ENCODE data around the gene ARID1B.

ARID1B gene

DNA sequence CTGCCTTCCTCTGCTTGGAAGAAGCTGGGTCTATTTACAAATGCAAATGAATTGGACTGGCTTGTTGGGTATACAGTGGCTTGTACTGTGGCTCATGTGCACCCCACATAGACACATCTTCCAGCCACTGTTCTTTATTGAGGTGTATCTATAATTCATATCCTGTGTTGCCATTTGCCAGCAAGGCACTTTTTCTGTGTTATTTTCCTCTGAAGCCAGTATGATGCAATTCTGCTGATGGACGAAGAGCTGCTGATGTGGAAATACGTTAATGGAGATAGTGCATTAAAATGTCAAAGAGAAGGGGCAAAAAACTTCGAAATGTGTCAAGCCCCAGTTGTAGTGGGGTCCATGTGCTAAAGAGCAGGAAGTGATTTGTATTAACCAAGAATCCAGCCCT lies 378.6 kb downstream of the ARID1B start:
- peaks cover 4 to 8% of the 10 kb centered on the region in 2 experiments for H3K4me1 ChIP-seq (ENCODE audit: control insufficient read depth in 1 of 2, insufficient read depth in 1 of 2, low read depth in 1 of 2, low read length in 1 of 2)
- no peak overlapping the region for H3K4me3 ChIP-seq (ENCODE audit: low read depth in 1 of 2, low read length in 1 of 2)
- no peaks in the 10 kb centered on the region for H3K9me3 ChIP-seq
- peaks cover 16% of the 10 kb centered on the region for H3K36me3 ChIP-seq
- TF ChIP-seq, protein P1, sequence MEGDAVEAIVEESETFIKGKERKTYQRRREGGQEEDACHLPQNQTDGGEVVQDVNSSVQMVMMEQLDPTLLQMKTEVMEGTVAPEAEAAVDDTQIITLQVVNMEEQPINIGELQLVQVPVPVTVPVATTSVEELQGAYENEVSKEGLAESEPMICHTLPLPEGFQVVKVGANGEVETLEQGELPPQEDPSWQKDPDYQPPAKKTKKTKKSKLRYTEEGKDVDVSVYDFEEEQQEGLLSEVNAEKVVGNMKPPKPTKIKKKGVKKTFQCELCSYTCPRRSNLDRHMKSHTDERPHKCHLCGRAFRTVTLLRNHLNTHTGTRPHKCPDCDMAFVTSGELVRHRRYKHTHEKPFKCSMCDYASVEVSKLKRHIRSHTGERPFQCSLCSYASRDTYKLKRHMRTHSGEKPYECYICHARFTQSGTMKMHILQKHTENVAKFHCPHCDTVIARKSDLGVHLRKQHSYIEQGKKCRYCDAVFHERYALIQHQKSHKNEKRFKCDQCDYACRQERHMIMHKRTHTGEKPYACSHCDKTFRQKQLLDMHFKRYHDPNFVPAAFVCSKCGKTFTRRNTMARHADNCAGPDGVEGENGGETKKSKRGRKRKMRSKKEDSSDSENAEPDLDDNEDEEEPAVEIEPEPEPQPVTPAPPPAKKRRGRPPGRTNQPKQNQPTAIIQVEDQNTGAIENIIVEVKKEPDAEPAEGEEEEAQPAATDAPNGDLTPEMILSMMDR (IDR thresholded peaks at IDR 0.05) = no peak
- H3K27ac ChIP-seq = no peak overlapping the region
- no peaks in the 10 kb centered on the region for H3K27me3 ChIP-seq

DNA sequence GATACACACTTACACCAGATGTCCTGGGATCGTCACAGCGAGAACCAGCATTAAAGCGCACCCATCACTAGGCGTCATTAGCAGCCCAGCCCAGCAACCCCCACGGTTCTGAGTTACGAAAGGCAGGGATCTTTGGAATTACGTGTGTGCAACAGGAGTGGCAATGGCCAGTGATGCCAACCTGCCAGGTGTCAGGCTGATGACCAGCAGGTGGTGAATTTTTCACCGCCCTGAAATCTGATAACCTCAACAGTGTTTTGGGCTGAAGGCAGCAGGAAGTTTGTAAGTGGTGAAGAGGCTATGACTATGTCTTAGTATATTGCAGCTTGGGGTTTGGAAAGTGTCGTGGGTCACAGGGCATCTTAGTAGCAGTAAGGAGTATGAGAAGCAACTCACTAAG lies 380.1 kb downstream of the ARID1B start:
- H3K27ac ChIP-seq = no peak overlapping the region
- peaks cover under 1 to 1% of the 10 kb centered on the region in 2 experiments for H3K4me1 ChIP-seq (ENCODE audit: control insufficient read depth in 1 of 2, insufficient read depth in 1 of 2, low read depth in 1 of 2, low read length in 1 of 2)
- H3K36me3 ChIP-seq = peaks cover 13% of the 10 kb centered on the region
- TF ChIP-seq, protein P1 (IDR thresholded peaks at IDR 0.05) = no peak
- H3K4me3 ChIP-seq (ENCODE audit: low read depth in 1 of 2, low read length in 1 of 2) = no peak overlapping the region
- H3K27me3 ChIP-seq = no peaks in the 10 kb centered on the region
- no peaks in the 10 kb centered on the region for H3K9me3 ChIP-seq

DNA sequence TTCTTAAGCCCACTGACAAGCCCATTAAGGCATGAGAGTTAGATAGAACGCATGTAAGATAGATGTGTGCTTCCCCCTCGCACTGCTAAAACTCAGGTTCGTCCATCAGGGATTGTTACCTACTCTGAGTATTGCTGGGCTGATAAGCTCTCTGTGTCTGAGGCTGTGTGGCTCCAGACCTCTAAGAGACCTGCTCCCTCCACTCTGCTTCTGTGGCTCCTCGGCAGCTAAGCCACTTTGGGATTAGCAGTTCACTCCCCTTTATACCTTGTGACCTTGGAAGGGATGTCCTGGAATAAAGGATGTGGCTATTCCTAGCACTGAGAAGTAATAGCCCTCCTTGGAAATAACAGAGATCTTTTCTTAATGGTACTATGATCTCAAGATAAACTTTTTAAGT lies 381.3 kb downstream of the ARID1B start:
- TF ChIP-seq, protein P1 (IDR thresholded peaks at IDR 0.05) = no peak

DNA sequence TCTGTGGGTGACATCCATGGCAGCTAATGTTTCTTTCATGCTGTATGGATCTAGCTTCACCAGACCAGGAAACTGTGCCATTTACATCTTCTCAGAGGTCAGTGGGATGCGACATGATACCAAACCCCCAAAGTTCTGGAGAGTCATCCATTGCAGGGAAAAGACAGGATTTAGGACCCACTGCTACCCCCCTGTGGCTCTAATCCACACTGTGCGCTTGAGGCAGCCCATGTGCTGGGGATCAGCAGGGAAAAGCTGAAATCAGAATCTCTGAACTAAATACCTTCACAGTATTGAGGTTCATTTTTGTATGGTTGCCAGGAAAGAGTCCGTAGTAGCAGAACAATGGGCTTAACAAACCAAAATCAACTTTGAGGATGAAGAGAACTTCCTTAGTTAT lies 381.7 kb downstream of the ARID1B start:
- no peak overlapping the region for H3K27ac ChIP-seq
- no peaks in the 10 kb centered on the region for H3K4me1 ChIP-seq (ENCODE audit: control insufficient read depth in 1 of 2, insufficient read depth in 1 of 2, low read depth in 1 of 2, low read length in 1 of 2)
- H3K4me3 ChIP-seq (ENCODE audit: low read depth in 1 of 2, low read length in 1 of 2) = no peak overlapping the region
- no peaks in the 10 kb centered on the region for H3K9me3 ChIP-seq
- no peaks in the 10 kb centered on the region for H3K27me3 ChIP-seq
- TF ChIP-seq, protein P1 (IDR thresholded peaks at IDR 0.05) = no peak
- H3K36me3 ChIP-seq = peaks cover 13% of the 10 kb centered on the region

More for the DNA sequence above, 381.3 kb downstream of the ARID1B start:
- Histone ChIP-seq H3K27ac (no peak overlapping the region), H3K9me3 (no peaks in the 10 kb centered on the region), H3K4me1 (ENCODE audit: control insufficient read depth in 1 of 2, insufficient read depth in 1 of 2, low read depth in 1 of 2, low read length in 1 of 2) (no peaks in the 10 kb centered on the region), H3K4me3 (ENCODE audit: low read depth in 1 of 2, low read length in 1 of 2) (no peak overlapping the region), H3K27me3 (no peaks in the 10 kb centered on the region), H3K36me3 (peaks cover 13% of the 10 kb centered on the region)

DNA sequence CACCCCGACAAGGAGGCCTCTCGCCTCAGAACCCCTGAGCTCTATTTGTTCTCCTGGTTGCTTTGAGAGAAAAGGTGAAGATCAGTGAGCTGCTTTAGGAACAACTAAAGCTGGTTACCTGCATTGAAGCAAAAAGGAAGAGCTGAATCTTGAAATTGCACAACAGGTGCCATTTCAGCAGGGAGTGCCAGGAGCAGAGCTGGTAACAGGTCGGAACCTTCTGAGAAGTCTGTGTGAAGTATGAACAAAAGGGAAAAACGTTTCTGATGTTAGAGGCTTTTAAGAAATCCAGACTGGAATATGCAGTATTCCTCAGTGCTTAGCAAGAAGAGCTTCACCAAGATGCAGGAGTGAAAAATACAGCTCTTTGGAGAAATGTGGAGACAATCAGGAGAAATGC lies 382.2 kb downstream of the ARID1B start:
- H3K9me3 ChIP-seq = no peaks in the 10 kb centered on the region
- no peaks in the 10 kb centered on the region for H3K27me3 ChIP-seq
- H3K4me3 ChIP-seq (ENCODE audit: low read depth in 1 of 2, low read length in 1 of 2) = no peak overlapping the region
- no peaks in the 10 kb centered on the region for H3K4me1 ChIP-seq (ENCODE audit: control insufficient read depth in 1 of 2, insufficient read depth in 1 of 2, low read depth in 1 of 2, low read length in 1 of 2)
- no peak overlapping the region for H3K27ac ChIP-seq
- TF ChIP-seq, protein P1 (IDR thresholded peaks at IDR 0.05) = no peak
- peaks cover 13% of the 10 kb centered on the region for H3K36me3 ChIP-seq

DNA sequence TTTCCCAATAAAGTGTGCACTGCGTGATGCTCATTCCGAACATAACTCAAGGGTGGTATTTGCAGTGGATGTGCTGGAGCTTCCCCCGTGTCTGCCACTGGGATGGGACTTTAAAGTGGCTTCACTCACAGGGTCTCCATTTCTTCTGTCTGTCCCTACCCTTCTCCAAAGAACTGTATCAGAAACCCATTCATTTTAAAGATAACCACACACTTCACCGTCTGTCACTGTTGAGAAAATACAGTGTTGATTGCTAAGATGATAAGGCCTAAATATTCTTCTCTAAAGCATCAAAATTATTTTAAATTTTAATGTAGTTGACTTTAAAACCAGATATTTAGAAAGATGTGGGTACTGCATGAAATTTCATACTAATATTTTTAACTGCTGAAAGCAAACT lies 384.7 kb downstream of the ARID1B start:
- H3K27me3 ChIP-seq = no peaks in the 10 kb centered on the region
- no peaks in the 10 kb centered on the region for H3K4me1 ChIP-seq (ENCODE audit: control insufficient read depth in 1 of 2, insufficient read depth in 1 of 2, low read depth in 1 of 2, low read length in 1 of 2)
- no peak overlapping the region for H3K4me3 ChIP-seq (ENCODE audit: low read depth in 1 of 2, low read length in 1 of 2)
- no peaks in the 10 kb centered on the region for H3K9me3 ChIP-seq
- TF ChIP-seq, protein P1 (IDR thresholded peaks at IDR 0.05) = no peak
- peaks cover 9% of the 10 kb centered on the region for H3K36me3 ChIP-seq
- no peak overlapping the region for H3K27ac ChIP-seq

All from neutrophil (primary cell).